NCI-H1105 (cell line): Measurements from ENCODE around the gene STK32B.
"Not testable (repeated sequence)": the region's sequence is repeated elsewhere in the genome, so short reads cannot be mapped to it uniquely, and the experiment has no call there.

ENCODE experiments used
- DNase-seq: peaks from one replicate; lab custom pipeline; 2025; lab: John Stamatoyannopoulos, UW

STK32B gene

DNA sequence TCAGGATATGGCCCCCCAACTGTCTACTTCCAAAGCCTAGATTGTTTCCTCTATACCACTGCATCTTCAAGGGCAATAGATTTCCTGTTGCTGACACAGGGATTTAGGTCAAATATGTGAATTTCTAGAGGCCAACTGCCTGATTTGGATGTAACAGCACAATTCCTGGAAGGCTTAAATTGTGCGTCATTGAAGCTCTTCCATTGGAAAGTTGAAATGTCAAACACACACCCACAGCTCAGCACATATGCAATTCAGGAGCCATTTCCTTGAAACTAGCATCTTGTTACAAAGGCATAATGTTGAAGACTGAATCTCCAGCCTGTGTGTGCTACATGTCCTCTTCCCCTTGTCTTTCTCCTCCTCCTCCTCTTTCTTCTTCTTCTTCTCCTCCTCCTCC, 158.6 kb downstream of the STK32B start:
- DNase-seq = no peak

DNA sequence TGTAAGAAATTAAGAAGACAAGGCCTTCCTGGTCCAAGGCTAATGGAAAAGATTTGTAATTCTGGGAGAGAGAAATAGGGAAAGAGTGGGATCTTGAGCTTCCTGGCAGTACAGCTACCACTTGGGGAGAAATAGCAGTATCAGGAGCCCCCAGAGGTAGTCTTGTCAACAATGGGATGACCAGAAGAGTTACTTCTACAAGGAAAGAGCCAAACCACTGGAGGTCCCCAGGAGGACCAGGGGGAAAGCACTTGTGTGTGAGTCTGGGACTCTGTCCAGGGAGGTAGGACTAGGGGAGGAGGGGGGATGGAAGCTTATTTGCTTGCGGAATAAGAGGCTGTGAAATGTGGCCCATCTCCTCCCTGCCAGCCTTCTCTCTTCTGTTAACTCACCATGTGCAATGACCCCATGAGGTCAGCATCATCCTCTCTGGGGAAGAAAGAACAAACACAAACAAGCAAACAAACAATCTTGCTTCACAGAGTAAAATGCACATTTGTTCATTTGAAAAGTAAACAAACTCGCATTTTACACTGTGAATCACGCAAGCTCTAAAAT, 160.1 kb downstream of the STK32B start:
- DNase-seq = no peak

GRCh38 chr4:5212255-5213013, 161.2 kb downstream of the STK32B start:
- DNase-seq = no peak

DNA sequence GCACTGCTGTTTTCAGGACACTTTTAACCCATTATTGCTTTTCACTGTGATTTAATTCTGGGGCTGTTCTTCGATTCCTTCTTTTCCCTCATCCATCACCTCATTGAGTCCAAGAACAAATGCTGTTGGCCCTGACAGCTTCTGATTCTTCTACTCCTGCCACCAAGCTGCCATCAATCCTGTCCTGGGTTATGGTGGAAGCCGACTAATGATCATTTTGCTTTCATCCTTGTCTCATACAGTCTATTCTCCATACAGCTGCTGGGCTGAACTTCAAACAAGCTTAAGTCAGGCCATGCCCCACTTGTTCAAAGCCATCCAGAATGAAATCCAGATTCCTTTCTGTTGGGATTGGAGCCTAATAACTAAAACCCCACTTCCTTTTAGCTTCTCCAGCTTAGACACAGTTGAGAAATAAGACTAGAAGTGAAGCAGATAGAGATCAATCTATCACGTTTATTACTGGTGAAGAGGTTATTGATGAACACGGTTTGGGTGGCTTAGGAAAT, 161.9 kb downstream of the STK32B start:
- DNase-seq = no peak

DNA sequence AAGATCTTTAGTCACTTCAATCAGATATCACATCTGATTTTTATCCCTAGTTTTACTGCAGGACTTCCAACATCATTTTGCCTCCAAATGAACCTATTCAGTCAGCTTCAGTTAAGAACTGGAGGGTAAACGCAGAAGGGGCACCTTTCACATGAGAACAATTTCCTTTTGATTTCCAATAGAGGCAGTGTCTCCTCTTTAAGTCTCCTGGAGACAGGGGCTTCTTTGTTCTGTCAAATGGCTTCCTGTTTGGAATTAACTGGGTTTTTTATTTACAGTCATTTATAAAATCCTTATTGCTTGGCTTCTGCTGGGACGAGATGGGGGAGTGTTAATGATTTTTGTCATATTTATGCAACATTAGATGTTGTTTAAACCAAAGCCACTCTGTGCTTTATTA, 164.0 kb downstream of the STK32B start:
- no peak for DNase-seq

DNA sequence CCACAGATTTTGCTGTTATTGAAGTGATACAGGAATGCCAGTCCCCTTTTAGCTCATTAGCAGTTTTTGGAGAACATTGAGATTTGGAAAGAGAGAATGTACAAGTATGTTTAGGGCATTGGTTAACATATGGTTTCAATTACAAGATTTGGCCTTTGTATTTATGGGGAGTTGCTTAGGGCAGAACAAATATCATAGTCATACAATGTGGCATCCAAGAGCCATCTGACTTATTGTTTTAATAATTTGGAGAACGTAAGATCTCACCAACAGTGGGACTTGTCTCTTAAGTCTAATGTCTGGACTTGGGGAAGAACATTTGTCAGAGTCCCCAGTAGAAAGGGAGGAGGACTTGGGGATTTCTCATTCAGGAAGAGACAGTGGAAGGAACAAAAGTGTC, 166.1 kb downstream of the STK32B start:
- DNase-seq = no peak

GRCh38 chr4:5218376-5219069, 167.2 kb downstream of the STK32B start:
- no peak for DNase-seq

DNA sequence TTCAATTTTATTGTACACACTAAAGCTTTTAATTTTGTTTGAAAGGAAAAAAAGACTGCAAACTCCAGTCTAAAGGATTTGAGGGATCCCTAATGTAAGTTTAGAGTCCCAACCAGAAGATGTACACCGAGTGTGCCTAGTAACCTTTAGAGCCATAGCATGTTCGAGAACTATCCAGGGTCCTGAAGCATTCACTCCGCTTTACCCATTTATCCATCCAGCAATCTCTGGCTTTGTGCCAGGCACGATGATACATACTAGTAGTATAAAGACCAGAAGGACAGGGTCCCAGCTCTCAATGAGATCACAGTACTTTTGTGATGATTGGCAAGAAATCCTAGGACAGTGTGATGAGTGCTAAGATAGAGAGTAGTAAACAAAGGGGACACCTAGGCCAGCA, 168.7 kb downstream of the STK32B start:
- DNase-seq = no peak

- no peak for DNase-seq
These were observed 170.8 kb downstream of the STK32B start for GRCh38 chr4:5222047-5222446.

- DNase-seq = no peak
These were observed 171.7 kb downstream of the STK32B start for GRCh38 chr4:5222951-5223350.

DNA sequence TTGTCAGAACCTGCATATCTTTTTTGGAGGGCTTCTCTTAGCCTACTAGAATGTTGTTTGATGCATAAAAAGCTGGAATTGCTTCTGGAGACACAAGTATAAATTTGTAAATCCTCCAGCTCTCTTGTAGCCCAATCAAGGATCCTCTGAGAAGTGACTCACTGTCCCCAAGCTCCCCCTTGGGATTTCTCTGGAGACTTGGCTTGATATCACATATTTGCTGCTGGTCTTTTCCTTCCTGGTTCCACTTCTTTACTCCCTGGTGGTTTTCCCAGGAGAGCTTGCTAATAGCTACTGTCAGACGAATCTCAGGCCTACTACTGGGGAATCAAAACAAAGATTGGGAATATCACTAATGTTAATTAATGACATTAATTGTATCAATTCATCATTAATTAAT, 173.1 kb downstream of the STK32B start:
- no peak for DNase-seq

DNA sequence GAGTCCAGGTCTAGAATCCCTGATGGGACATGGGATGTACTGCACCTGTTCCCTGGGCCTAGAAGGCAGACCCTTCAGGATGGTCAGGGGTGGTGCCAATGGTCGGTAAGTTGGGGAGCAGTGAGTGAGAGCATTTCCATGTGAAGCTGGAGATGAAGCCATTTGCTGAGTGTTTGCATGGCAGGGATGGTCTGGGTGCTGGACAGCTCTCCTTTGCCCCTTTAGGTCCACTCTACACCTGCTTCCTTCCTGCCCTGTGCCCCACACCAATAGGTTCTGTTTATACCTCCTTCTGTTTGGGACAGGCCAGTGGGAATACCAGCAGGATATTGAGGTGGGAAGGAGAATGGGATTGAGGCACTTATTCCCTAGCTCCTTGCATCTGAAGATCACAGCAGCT, 181.3 kb downstream of the STK32B start:
- no peak for DNase-seq

- DNase-seq = no peak
These were observed 185.9 kb downstream of the STK32B start for GRCh38 chr4:5237086-5237660.

DNA sequence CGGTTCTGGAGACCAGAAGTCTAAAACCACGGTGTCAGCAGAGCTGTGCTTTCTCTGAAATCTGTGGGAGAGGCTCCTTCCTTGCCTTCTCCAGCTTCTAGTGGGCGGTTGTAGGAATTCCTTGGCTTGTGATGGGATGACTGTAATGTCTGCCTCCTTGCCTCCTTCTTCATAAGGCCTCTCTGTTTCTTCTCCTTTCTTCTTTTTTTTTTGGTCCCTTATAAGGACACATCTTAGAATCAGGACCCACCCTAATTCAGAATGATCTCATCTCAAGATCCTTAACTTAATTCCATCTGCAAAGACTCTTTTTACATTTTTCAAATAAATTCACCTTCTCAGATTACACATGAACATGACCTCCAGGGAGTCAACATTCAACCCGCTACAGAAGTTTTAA, 186.9 kb downstream of the STK32B start:
- no peak for DNase-seq

DNA sequence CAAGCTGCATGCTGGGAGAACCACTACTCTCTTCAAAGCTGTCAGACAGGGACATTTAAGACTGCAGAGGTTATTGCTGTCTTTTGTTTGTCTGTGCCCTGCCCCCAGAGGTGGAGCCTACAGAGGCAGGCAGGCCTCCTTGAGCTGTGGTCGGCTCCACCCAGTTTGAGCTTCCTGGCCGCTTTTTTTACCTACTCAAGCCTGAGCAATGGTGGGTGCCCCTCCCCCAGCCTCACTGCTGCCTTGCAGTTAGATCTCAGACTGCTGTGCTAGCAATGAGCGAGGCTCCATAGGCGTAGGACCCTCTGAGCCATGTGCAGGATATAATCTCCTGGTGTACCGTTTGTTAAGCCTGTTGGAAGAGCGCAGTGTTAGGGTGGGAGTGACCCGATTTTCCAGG, 195.8 kb downstream of the STK32B start:
- not testable (repeated sequence) for DNase-seq

- DNase-seq = no peak
These were observed 196.5 kb downstream of the STK32B start for GRCh38 chr4:5247735-5248134.

DNA sequence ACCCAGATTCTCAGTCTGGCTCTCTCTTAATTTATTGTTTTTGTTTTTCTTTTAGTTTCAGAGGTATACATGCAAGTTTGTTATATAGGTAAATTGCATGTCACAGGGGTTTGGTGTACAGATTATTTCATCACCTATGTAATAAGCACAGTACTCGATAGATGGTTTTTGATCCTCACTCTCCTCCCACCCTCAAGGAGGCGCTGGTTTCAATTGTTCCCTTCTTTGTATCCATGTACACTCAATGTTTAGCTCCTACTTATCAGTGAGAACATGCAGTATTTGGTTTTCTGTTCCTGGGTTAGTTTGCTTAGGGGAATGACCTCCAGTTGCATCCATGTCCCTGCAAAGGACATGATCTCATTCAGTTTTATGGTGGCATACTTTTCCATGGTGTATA, 198.4 kb downstream of the STK32B start:
- no peak for DNase-seq

- DNase-seq = not testable (repeated sequence)
These were observed 199.3 kb downstream of the STK32B start for GRCh38 chr4:5250536-5250935.

DNA sequence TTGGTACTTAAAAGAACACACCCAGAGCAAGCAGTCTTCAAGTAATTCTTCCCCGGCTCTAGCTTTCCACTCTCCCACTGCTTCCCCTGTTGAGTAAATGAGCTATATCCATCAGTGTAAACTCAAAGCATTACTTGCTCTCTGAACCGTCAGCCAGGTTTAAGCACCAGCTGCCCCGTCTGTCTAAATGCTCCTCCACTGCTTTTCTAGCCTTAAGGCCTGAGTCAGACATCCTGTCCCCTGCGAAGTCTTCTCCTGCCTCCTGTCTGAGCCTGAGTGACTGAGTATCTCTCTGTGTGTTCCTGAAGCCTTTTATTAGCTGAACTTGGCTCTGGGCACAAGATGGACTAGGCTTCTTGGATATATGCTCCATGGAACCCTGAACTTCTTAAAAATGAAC, 205.1 kb downstream of the STK32B start:
- DNase-seq = no peak

GRCh38 chr4:5257086-5257485, 205.8 kb downstream of the STK32B start:
- DNase-seq = no peak

- DNase-seq = no peak
These were observed 208.2 kb downstream of the STK32B start for GRCh38 chr4:5259471-5259870.

- no peak for DNase-seq
These were observed 208.8 kb downstream of the STK32B start for GRCh38 chr4:5260121-5260520.

- no peak for DNase-seq
These were observed 210.6 kb downstream of the STK32B start for GRCh38 chr4:5261866-5262265.
